ENCODE measurements around the gene WDR17.

Gene WDR17

DNA sequence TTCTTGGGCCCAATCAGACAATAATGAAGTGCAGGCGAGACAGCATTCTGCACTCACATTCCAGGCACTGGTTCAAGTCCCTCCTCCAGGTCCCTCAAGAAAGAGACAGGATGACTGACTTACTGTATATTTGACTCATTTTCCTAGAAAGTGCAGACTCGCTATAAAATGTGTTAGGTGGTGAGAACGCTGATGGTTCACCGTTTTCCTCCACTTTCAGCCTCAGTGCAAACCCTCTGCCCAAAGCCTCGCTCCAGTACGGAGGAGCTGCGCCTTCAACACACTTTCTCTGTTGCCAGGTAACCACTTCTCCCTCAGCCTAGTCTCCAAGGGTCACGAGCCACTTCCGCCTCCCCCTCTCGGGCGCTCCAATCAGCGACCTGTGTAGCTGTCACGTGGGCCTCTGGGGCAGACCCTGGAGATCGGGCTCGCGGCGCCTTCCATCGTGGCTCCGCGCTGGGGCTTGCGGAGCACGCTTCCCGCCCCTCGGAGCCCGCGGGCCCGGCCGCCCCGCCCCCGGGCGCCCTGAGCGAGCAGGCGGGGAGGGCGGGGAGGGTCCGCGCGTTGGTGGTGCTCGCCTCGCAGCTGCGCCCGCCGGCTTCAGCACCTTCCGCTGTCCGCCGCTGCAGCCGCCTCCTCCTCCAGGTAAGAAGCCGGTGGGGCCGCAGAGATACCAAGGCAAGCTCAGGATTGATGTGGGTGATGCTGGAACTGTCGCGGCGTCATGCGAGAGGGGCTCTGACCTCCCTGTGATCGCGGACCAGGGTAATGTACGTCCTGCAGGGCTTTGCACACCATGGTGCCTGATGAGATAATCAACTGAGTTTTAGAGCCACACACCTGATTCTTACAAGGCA lies at the start of gene WDR17:
WDR17 (plus strand) TSS at position 407 of the 857 bp plus-strand sequence. CDS start 45,740 bp downstream, outside the sequence.
- DNase-seq (ENCODE audit: low read depth, low spot score): peak; percentile 95

DNA sequence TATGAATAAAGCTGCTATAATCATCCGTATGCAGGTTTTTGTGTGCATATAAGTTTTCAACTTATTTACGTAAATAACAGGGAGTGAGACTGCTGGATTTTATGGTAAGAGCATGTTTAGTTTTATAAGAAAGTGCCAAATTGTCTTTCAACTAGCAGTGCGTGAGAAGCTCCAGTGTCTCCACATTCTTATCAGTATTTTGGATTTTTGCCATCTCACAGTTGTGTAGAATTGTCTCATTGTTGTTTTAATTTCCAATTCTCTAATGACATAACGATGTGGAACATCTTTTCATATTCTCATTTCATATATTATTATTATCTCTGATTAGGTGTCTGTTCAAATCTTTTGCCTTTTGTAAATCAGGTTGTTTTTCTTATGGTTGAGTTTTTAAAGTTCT lies 49.0 kb upstream of the WDR17 start:
- DNase-seq (ENCODE audit: low read depth, low spot score): no peak

DNA sequence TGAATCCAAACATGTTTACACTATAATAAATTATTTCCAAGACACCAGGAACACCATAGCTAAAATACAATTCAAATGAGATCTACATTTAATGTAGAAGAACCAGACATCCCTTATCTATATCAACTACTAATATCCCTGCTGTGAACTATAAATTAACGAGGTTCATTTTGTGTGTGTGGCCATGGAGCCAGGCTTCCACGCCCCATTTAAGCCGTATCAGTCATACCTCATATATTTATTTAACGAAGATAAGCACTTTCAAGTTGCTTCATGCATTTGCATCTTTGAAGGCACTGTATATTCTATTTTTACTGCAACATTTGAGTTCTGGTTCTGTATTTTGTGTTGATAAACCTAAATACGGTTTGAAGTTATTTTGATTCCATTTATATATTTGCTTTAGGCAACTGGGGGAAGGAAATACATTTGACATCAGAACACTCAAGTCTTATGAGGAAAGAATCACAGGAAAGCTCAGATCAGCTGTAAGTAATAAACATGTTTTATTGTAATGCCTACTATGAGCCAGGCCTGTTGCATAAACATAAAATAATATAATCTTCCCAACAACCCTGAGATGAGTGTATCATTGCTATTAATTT lies 45.1 kb upstream of the WDR17 start:
- no peak for DNase-seq (ENCODE audit: low read depth, low spot score)

DNA sequence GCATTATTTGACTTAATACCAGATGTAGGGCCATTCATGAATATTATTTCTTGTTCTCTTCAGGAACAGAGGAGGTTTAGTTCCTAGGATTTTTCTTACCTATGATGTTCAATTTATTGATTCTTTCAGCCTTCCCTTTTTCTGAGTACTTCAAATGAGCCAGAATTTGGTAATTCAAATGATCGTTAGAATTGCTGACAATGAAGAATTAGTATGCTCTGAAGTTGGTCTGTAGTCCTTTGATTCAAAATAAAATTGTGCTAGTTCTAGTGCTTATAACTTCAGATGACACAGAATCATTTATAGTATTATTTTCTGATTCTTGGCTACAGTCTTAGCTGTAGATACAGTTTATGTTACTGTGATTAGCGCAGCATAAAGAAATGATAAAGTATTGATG lies 35.2 kb upstream of the WDR17 start:
- DNase-seq (ENCODE audit: low read depth, low spot score): no peak

DNA sequence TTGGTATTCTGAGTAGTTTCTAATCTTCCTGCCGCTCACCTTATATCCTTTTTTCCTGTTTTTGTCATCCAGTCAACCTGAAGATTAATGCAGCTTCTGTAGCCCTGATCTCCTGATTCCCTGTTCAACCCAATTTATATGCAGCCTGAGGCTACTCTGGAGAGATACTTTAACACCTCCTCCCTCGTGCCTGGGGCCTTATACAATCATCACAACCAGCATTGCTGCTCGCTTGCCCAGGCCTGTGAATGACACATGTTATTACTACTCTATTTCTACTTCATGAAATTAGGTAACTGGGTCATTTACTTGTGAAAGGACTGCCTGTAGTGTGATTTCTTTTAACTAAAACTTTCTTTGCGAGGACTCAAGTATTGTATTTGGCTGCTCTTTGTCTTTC lies 33.7 kb upstream of the WDR17 start:
- DNase-seq (ENCODE audit: low read depth, low spot score): no peak

DNA sequence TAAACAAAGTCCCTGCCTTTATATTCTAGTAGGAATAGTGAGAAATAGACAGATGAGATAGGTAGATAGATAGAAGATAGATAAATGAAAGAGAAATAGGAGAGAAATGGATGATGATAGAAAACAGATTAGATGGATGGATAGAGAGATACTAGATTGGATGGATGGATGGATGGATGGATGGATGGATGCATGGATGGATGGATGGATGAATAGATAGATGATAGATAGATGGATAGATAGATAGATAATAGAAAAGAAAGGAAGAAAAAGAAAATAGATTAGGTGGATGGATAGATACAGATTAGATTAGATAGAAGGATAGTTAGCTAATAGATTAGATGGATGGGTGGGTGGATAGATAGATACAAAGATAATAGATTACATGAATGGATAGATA lies 33.2 kb upstream of the WDR17 start:
- DNase-seq (ENCODE audit: low read depth, low spot score): no peak

DNA sequence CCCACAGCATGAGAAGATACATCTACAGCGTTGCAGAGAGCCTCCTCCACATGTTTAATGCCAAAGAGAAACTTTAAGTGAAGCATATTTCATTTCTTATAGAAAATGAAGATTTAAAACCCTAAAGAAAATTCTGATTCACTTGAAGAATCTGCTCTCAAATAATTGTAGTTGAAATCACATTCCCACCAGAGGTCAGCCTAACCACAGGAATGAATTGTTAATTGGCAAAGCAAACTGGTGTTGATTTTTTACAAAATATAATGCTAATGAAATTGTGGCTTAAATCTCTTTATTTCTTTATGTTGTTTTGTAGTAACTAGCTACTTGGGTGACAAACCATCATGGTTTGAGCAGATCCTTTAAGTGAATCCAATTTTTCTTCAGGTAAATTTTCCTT lies 31.1 kb upstream of the WDR17 start:
- peak; percentile 73 for DNase-seq (ENCODE audit: low read depth, low spot score)

DNA sequence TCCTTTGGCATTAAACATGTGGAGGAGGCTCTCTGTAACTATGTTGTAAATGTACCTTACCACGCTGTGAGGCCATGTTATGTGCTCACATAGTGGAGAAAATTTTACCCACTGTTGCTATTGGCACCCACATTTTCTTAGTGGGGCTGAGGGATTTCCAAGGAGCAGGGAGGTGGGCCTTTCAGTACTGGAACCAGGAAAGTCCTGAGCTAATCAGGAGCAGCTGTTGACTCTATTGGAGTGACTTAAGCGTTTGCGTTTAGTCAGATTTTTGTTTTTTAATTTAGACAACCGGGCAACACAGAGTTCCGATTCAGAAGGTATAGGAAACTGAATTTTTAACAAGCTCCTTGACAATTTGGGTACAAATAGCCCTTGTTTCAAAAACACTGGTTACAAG lies 30.7 kb upstream of the WDR17 start:
- peak; percentile 41 for DNase-seq (ENCODE audit: low read depth, low spot score)

DNA sequence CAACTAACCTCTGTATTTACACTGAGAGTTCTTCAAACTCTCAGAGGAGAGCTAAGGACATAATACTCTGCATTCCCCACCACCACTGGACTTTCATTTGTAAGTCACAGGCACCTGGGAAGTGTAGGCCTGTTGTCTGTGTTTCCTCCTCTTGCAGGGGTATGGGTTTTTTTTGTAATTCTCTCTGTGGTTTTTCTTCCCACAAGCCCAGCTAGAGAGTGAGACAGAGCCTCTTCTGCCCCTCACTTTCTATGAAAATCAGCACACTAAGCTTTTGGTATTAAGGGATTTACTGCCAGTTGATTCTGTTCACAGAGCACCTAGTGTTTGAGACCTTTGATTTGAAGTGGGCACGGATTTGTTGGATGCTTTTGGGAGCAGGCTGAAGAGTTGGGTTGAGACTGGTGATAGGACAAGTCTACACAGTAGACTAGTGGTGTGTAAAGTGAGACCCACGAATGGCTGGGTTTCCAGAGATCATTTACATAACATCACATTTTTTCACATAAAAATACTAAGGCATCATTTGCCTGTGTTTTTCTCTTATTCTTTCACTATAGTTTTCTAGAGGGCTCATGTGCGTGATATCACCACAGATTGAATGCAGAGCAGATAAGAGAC lies 28.9 kb upstream of the WDR17 start:
- DNase-seq (ENCODE audit: low read depth, low spot score): no peak

DNA sequence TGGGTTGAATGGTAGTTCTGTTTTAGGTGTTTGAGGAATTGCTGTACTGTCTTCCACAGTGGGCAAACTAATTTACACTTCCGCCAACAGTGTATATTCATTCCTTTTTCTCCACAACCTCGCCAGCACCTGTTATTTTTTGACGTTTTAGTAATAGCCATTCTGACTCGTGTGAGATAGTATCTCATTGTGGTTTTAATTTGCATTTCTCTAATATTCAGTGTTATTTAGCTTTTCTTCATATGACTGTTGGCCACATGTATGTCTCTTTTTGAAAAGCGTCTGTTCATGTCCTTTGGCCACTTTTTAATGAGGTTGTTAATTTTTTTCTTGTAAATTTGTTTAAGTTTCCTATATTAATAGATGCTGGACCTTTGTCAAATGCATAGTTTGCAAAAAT lies 26.9 kb upstream of the WDR17 start:
- no peak for DNase-seq (ENCODE audit: low read depth, low spot score)

DNA sequence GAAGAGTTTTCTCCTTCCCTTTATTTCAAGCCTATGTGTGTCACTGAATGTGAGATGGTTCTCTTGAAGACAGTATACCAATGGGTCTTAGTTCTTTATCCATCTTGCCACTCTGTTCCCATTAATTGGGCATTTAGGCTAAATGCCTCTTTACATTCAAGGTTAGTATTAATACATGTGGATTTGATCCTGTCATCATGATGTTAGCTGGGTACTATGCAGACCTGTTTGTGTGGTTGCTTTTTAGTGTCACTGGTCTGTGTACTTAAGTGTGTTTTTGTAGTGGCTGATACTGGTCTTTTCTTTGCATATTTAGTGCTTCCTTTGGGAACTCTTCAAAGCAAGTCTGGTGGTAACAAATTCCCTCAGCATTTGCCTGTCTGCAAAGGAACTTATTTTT lies 23.4 kb upstream of the WDR17 start:
- no peak for DNase-seq (ENCODE audit: low read depth, low spot score)

DNA sequence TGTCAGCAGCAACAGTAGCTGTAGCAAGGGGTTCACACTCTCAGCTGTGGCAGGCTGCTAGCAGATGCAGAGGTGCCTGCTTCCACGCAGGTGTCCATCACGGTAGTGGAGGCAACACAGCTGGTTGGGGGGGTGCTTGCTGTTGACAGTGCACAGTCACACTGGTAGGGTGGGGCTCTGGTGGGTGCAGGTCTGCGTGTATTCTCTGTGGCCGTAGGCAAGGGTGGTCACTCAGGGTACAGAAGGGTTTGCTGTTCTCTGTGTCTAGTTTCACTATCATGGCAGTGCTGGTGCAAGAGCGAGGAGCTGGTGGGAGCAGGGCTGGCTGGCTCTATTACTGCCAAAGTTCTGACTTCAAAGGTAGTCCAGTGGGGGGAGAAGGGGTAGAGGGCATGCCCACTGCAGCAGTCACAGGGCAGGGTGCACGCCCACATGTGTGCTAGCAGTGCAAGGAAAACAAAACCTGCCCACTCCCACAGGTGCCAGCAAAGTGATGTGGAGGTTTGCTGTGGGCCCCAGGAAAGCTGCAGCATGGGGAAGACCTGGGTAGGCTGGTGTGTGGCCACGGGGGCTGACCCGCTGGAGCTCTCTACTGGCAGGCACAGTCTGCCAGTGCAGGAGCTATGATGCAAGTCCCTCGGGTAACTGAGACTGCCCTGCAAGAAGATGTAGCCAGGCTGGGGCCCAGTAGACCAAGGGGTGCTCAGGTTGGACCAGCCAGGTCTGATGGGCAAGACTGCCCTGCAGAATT lies 21.6 kb upstream of the WDR17 start:
- no peak for DNase-seq (ENCODE audit: low read depth, low spot score)

DNA sequence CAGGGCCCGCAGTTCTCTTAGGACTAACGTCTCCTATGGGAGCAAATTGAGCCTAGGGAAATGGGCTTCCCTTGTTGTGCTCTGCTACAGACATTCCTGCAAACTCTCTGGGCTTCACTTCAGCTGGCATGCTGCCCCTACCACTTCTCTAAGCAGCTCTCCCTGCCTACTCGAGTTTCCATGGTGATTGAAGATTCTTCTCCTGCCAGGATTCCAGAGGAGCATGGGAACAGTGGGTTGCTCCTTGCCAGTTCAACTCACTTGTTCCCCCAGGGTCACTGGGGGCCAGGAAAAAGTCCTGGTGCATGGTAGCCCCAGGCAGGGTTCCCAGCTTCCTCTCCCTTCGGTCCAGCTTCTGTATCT lies 21.1 kb upstream of the WDR17 start:
- DNase-seq (ENCODE audit: low read depth, low spot score): peak; percentile 86

DNA sequence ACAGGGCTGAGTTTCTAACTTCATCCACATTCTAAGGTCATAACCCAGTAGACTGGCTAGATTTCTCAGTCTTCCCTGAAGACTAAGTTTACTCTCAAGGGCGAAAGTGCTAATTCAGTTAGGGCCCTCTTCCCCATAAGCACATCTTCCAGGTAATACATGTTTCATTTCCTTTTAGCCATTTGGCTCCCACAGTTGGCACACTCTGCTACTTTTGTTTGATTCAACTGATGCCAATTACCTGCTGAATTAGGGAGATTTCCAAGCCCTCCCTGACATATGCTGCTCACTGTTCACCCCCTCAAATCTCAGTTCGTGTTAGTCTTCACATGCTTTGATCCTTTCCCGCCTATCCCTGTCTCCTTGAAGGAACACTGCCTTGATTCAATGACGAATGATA lies 17.0 kb upstream of the WDR17 start:
- DNase-seq (ENCODE audit: low read depth, low spot score): no peak

DNA sequence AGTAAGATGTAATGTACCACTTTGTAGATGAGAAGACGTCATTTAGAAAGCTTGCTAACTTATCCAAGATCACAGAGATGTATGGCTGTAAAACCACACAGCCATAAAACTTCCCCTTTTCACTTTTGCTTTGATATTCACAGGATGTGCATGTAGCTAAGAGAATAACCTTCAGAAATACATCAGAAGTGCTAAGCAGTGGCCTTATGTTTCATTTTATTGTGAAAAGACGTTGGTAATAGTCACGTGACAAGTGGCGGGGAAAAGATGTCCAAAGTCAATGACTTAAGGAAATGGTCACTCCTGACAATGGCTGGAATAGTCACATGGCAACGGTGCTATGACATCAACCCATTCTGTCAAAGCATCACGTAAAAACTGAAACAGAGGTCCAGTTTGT lies 12.9 kb upstream of the WDR17 start:
- DNase-seq (ENCODE audit: low read depth, low spot score): no peak

DNA sequence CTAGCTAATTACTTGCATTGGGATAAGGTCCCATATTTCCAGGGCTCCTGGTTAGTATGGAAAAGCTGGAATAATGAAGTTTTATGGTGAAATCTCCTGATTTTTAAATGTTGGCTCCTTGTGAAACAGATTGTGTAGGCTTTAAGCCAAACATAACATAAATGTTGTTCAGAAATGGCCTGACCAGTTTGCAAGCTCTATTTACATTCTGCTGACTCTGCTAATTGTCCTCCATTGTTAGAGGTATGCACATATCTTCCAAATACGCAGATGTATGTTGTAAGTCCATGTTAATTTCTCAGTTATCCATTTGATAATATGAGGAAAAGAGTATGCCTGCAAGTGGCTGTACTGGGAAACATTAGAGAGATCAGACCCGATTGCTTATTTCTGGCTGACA lies 11.9 kb upstream of the WDR17 start:
- no peak for DNase-seq (ENCODE audit: low read depth, low spot score)

DNA sequence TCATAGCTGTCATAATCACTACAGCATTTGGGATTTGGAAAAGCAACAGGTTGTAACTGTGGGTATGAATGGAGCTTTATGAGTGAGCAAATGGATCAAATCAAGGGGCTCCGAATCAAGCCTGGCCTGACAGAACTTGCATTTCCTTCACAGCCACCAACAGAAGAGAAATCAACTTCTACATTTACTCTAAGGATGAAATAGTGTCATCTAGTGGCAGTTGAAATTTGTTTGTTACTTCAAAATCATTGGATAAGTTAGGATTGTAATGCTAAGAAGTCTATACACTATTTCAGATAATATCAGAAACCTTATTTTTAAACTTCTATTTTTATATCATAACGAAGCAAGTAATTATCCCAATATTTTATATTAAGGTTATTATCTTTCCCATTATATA lies 10.7 kb upstream of the WDR17 start:
- DNase-seq (ENCODE audit: low read depth, low spot score): no peak

DNA sequence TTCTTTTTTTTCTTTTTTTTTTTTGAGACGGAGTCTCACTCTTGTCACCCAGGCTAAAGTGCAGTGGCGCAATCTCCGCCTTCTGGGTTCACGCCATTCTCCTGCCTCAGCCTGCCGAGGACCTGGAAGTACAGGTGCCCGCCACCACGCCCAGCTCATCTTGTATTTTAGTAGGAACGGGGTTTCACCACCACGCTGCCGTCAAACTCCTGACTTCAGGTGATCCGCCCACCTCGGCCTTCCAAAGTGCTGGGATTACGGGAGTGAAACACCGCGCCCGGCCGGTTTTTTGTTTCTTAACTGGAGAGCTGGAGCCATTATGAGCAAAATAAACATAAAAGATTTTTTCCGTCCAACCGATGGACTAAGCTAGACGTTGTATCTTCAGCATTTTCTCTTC lies 1.9 kb upstream of the WDR17 start:
- DNase-seq (ENCODE audit: low read depth, low spot score): no peak

DNA sequence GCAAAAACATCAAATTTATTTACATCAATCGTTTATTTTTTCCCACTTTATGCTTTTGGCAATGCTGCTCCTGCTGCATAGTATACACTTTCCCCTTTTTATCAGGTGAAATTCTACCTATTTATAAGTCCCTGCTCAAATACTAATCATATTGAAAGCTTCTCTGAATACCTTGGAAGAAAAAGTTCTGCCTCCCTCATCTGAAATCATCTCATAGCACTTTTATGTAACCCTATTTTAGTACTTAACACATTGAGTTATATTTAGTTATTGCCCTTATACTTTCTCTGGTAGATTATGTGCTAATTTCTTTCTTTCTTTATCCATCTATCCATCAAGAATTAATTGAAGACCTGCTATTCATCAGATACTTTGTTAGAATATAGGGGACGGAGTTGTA lies 1.1 kb upstream of the WDR17 start:
- no peak for DNase-seq (ENCODE audit: low read depth, low spot score)

DNA sequence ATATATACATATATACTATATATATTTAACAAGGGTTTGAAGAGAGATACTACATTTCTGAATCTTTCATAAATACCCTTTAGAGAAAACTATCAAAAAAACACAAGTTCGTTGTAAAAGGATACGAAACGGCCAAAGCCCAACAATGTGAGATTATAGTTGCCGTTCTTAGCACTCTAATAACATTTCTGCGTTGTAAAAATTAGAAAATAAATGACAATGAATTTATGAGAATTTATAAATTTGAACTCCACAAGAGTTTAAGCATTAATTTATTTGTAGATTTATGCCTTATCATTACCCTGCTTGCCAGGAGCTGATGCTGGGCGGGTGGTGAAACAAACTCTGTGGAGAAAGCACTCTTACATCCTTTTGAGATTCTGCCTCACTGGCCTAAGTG lies 1.1 kb downstream of the WDR17 start:
- DNase-seq (ENCODE audit: low read depth, low spot score): no peak

DNA sequence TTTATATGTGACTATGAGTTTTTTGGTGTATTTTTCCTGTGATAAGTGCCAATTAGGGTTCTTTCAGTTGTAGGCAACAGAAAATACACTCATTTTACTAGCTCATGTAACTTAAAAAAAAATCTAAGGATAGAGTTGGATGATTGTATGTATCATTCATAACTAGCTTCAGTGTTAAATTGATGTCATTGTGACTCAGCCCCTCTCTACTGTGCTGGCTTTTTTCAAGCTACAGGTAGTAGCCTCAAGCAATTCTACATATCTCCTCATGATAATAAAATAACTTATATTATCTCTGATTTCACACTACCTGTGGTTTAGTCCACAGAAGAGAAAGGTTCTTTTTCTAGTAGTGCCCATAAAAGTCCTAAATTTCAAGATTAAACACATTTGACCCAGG lies 11.9 kb downstream of the WDR17 start:
- DNase-seq (ENCODE audit: low read depth, low spot score): no peak

DNA sequence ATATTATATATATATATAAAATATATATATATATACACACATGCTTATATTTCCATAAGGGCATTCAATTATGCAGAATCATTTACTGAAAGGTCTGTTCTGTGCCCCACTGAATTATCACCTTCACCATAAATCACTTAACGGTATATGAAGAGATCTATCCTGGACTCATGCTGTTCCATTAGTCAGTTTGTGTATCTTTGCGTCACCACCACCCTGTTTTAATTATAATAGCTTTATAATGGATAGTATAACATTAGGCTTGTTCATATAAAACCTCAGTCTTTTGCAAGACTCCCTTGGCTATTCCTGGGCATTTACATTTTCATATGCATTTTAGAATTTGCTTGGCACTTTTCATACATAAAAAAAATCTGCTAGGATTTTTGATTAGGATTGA lies 19.1 kb downstream of the WDR17 start:
- DNase-seq (ENCODE audit: low read depth, low spot score): no peak

Measured in astrocyte of the hippocampus (primary cell).